Neuronal stem cell (in vitro differentiated cells): ENCODE data around the gene KIFAP3.

Experiments
- DNase-seq: peaks from one replicate; pipeline ENCODE4 v3.0.0-alpha.2; 2013; ENCODE audit warnings: low spot score
- H2AFZ ChIP-seq: one replicate; pipeline ENCODE4 v1.6.1; 2013; ENCODE audit warnings: mild to moderate bottlenecking, low read length, inconsistent platforms
- H2AK5ac ChIP-seq: 2 replicates; pipeline ENCODE4 v1.6.1; 2013; ENCODE audit warnings: low read depth, mild to moderate bottlenecking, inconsistent platforms, low read length, moderate library complexity, mixed read lengths
- H2BK120ac ChIP-seq: 2 replicates; pipeline ENCODE4 v1.6.1; 2013; ENCODE audit warnings: low read depth, mild to moderate bottlenecking, inconsistent platforms, low read length, moderate library complexity, mixed read lengths
- H2BK12ac ChIP-seq: one replicate; pipeline ENCODE4 v1.6.1; 2013; ENCODE audit warnings: low read length, inconsistent platforms
- H2BK15ac ChIP-seq: 2 replicates; pipeline ENCODE4 v1.6.1; 2013; ENCODE audit warnings: mild to moderate bottlenecking, low read length, inconsistent platforms, mixed read lengths
- H2BK5ac ChIP-seq: one replicate; pipeline ENCODE4 v1.6.1; 2013; ENCODE audit warnings: inconsistent platforms, mild to moderate bottlenecking, low read length, moderate library complexity
- H3K14ac ChIP-seq: one replicate; pipeline ENCODE4 v1.6.1; 2013; ENCODE audit warnings: low read length, inconsistent platforms
- H3K18ac ChIP-seq: 2 replicates; pipeline ENCODE4 v1.6.1; 2013; ENCODE audit warnings: low read length, inconsistent platforms
- H3K23ac ChIP-seq: 2 replicates; pipeline ENCODE4 v1.6.1; 2013; ENCODE audit warnings: low read depth, mild to moderate bottlenecking, mixed read lengths, low read length, inconsistent platforms; ENCODE audit not compliant: poor library complexity
- H3K27ac ChIP-seq: replicated peaks from 3 replicates; pipeline ENCODE4 v1.5.1; 2013; ENCODE audit warnings: low read length, inconsistent platforms
- H3K27me3 ChIP-seq, 3 experiments: 2 replicates each; pipeline ENCODE4 v1.6.1; 2013; ENCODE audit warnings: low read length in 3 of 3, mild to moderate bottlenecking in 2 of 3, inconsistent platforms in 1 of 3, low read depth in 1 of 3, mixed read lengths in 1 of 3, moderate library complexity in 1 of 3; ENCODE audit not compliant: control insufficient read depth in 3 of 3, insufficient read depth in 3 of 3
- H3K36me3 ChIP-seq, 2 donors: replicated peaks in 1 of 2; 2 replicates each; pipeline ENCODE4 v1.6.1; 2013; ENCODE audit warnings: low read length in 2 of 2; ENCODE audit not compliant: control insufficient read depth in 2 of 2, insufficient read depth in 2 of 2
- H3K4ac ChIP-seq: 2 replicates; pipeline ENCODE4 v1.6.1; 2013; ENCODE audit warnings: inconsistent platforms, mild to moderate bottlenecking, low read length, moderate library complexity
- H3K4me1 ChIP-seq, 2 donors: 1 replicate in 1 of 2; 2 replicates in 1 of 2; pipeline ENCODE4 v1.6.1; 2013; ENCODE audit warnings: low read length in 2 of 2, low read depth in 1 of 2; ENCODE audit not compliant: control insufficient read depth in 2 of 2, insufficient read depth in 1 of 2
- H3K4me2 ChIP-seq: one replicate; pipeline ENCODE4 v1.6.1; 2013; ENCODE audit warnings: mild to moderate bottlenecking, low read length, inconsistent platforms; ENCODE audit not compliant: insufficient read depth, poor library complexity, severe bottlenecking
- H3K4me3 ChIP-seq, 2 donors: 2 replicates each; pipeline ENCODE4 v1.5.1; 2013; ENCODE audit warnings: low read length in 2 of 2, mild to moderate bottlenecking in 2 of 2, inconsistent platforms in 1 of 2, moderate library complexity in 1 of 2
- H3K79me1 ChIP-seq: one replicate; pipeline ENCODE4 v1.6.1; 2013; ENCODE audit warnings: low read depth, mild to moderate bottlenecking, inconsistent platforms, low read length, moderate library complexity
- H3K9ac ChIP-seq: one replicate; pipeline ENCODE4 v1.6.1; 2013; ENCODE audit warnings: mild to moderate bottlenecking, low read depth, low read length, inconsistent platforms; ENCODE audit not compliant: poor library complexity
- H3K9me3 ChIP-seq, 2 donors: replicated peaks in 1 of 2; 2 replicates each; pipeline versions ENCODE3 to v1.6.1; 2013; ENCODE audit warnings: low read length in 2 of 2, mild to moderate bottlenecking in 2 of 2, inconsistent platforms in 1 of 2, low read depth in 1 of 2, mixed read lengths in 1 of 2, moderate library complexity in 1 of 2; ENCODE audit not compliant: control insufficient read depth in 2 of 2, insufficient read depth in 1 of 2
- H4K8ac ChIP-seq: one replicate; pipeline ENCODE4 v1.6.1; 2013; ENCODE audit warnings: low read depth, mild to moderate bottlenecking, inconsistent platforms, low read length, moderate library complexity
- H4K91ac ChIP-seq: one replicate; pipeline ENCODE4 v1.6.1; 2013; ENCODE audit warnings: low read length, low read depth, mild to moderate bottlenecking, inconsistent platforms; ENCODE audit not compliant: poor library complexity
- WGBS, 2 donors: extraction: QIAGEN DNeasy Blood & Tissue Kit; methylation state at CpG; one replicate each; pipeline ENCODE4 v1.1.7; 2013; ENCODE audit warnings: missing lambda C conversion rate in 2 of 2, mixed read lengths in 1 of 2; ENCODE audit not compliant: insufficient read length in 2 of 2, insufficient replicate concordance in 1 of 2; ENCODE audit errors: extremely low coverage in 2 of 2; 5-methylcytosine and 5-hydroxymethylcytosine counted together

Gene KIFAP3

DNA sequence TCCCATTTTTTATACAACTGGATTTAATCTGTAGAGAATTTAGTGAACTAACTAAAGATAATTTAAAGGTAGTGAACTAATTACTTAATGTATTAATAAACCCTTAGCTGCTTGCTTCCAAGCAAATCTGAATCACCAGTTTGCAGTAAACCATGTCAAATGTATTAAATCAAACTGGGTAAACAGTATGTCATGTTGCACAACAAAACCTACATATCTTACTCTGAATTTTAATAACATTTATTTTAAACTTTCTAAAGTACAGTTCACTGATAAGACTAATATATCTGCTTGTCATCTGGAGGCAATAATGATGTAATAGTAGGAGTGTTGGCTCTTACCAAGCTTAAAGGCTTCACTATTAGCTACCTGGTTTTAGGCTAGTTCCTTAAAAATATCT is 128.3 kb downstream of the KIFAP3 start:
- H2AFZ ChIP-seq, result no peak overlapping the region
- no peak overlapping the region for H2AK5ac ChIP-seq
- no peaks in the 10 kb centered on the region for H3K79me1 ChIP-seq
- H3K36me3 ChIP-seq, result no peaks in the 10 kb centered on the region
- no peak overlapping the region for H3K23ac ChIP-seq
- no peak overlapping the region for H2BK120ac ChIP-seq
- no peak overlapping the region for H3K14ac ChIP-seq
- peaks cover 0 to 7% of the 10 kb centered on the region in 2 donors for H3K4me1 ChIP-seq
- no peak overlapping the region for H3K4ac ChIP-seq
- H3K18ac ChIP-seq, result no peak overlapping the region
- peaks cover 0 to 2% of the 10 kb centered on the region in 2 donors for H3K9me3 ChIP-seq
- no peak overlapping the region for H3K9ac ChIP-seq
- H3K27ac ChIP-seq, result no peak overlapping the region
- H3K4me3 ChIP-seq, result no peak overlapping the region
- no peak for DNase-seq
- H2BK12ac ChIP-seq, result no peak overlapping the region
- no peak overlapping the region for H2BK15ac ChIP-seq
- H4K91ac ChIP-seq, result no peak overlapping the region
- no peak overlapping the region for H3K4me2 ChIP-seq
- no peaks in the 10 kb centered on the region for H3K27me3 ChIP-seq
- H2BK5ac ChIP-seq, result no peak overlapping the region
- H4K8ac ChIP-seq, result no peak overlapping the region

DNA sequence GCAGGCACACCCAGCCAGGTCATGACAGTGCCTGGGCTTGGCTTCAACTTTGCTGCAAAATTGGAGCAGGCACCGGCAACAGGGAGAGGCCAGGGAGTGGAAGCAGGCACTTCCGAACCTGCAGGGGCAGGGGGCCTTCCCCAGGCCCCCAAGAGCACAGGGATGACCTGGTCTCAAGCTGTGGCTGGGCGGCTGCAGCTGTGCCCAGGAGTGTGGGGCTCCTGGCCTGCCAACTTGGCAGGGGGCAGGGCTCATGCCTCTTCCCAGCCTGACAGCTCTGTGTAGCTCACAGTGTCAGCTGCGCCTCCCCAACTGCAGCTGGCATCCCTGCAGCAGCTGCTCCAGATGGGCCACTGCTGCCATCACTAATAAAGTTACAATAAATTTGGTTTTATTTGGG is 129.3 kb downstream of the KIFAP3 start:
- Histone ChIP-seq H3K79me1 (no peaks in the 10 kb centered on the region), H3K4me1 (peaks cover 0 to 7% of the 10 kb centered on the region in 2 donors), H3K4me3 (no peak overlapping the region), H2BK15ac (no peak overlapping the region), H4K8ac (peak overlapping the region; percentile 82), H2BK5ac (no peak overlapping the region), H3K9ac (no peak overlapping the region), H3K27me3 (no peaks in the 10 kb centered on the region), H3K27ac (no peak overlapping the region), H2AFZ (no peak overlapping the region), H3K9me3 (peaks cover 0 to 2% of the 10 kb centered on the region in 2 donors), H3K4ac (no peak overlapping the region), H3K36me3 (no peaks in the 10 kb centered on the region), H2BK12ac (no peak overlapping the region), H3K18ac (peak overlapping the region; percentile 80), H3K23ac (no peak overlapping the region), H2BK120ac (no peak overlapping the region), H2AK5ac (no peak overlapping the region), H4K91ac (no peak overlapping the region), H3K4me2 (no peak overlapping the region), H3K14ac (no peak overlapping the region)
- WGBS, 2 donors, result no CpG with 5 or more reads among the region's 4 CpGs
- DNase-seq, result no peak

DNA sequence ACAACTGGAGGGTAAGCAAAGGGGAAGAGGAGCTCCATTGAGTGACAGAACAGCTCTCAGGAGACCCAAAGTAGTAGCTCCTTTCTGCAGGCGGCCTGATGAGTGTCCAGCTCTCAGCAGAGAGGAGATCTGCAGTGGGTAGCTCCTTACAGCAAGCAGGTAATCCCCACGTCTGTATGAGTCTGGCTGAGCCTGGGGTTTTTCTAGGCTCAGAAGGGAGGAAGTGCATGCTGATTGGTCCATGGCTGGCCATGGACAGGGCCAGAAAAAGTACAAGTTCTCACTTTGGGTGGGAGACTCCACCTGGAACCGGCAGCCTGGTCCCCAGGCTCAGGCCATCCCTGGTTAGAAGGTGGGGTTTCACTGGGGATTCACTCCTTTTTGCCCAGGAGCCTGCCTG is 129.9 kb downstream of the KIFAP3 start:
- no peak overlapping the region for H2AK5ac ChIP-seq
- no peak overlapping the region for H3K18ac ChIP-seq
- H2BK120ac ChIP-seq, result no peak overlapping the region
- H3K9me3 ChIP-seq, result peaks cover 0 to 2% of the 10 kb centered on the region in 2 donors
- H3K9ac ChIP-seq, result no peak overlapping the region
- DNase-seq, result no peak
- H2AFZ ChIP-seq, result no peak overlapping the region
- no peak overlapping the region for H4K91ac ChIP-seq
- no peak overlapping the region for H3K4me3 ChIP-seq
- H3K14ac ChIP-seq, result no peak overlapping the region
- H3K27ac ChIP-seq, result no peak overlapping the region
- no peak overlapping the region for H2BK15ac ChIP-seq
- H3K4me2 ChIP-seq, result no peak overlapping the region
- WGBS, 2 donors, result no CpG with 5 or more reads among the region's 3 CpGs
- no peak overlapping the region for H3K23ac ChIP-seq
- no peaks in the 10 kb centered on the region for H3K36me3 ChIP-seq
- H3K4me1 ChIP-seq, result peaks cover 0 to 7% of the 10 kb centered on the region in 2 donors
- H3K27me3 ChIP-seq, result no peaks in the 10 kb centered on the region
- no peak overlapping the region for H2BK5ac ChIP-seq
- no peaks in the 10 kb centered on the region for H3K79me1 ChIP-seq
- peak overlapping the region; percentile 82 for H4K8ac ChIP-seq
- no peak overlapping the region for H2BK12ac ChIP-seq
- no peak overlapping the region for H3K4ac ChIP-seq

DNA sequence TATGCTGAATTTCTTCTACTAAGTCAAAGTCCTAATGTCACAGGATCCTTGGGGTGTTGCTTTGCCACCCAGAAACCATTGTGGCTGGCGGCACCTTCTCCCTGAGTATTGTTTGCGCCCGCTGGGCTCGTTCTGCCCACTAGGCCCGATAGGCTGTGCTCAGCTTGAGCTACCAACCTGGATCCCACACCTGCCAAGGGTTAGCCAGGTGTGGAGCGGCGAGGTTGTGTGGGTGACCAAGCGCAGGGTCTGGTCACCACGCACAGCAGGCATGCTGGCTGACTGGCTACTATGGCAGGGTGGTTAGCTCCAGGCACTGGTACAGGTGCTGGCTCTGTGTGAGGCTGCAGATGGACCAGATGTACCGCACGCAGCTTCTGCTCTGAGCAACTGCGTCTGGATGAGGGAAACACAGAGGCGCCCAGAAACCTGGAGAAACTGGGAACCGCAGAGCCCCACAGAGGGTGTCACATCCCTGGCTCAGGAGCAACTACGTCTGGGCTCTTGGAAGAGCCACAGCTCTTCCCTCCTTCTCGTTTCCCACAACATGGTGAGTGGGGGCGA is 130.4 kb downstream of the KIFAP3 start:
- Histone ChIP-seq H3K23ac (peak overlapping the region; percentile 60), H3K27ac (no peak overlapping the region), H3K79me1 (no peaks in the 10 kb centered on the region), H3K4me1 (peaks cover 0 to 1% of the 10 kb centered on the region in 2 donors), H3K4me3 (no peak overlapping the region), H2BK5ac (no peak overlapping the region), H3K36me3 (no peaks in the 10 kb centered on the region), H2BK12ac (no peak overlapping the region), H3K9ac (no peak overlapping the region), H2AK5ac (no peak overlapping the region), H3K18ac (peak overlapping the region; percentile 49), H4K8ac (peak overlapping the region; percentile 83), H2BK120ac (no peak overlapping the region), H2BK15ac (no peak overlapping the region), H3K4me2 (no peak overlapping the region), H3K9me3 (peaks cover 0 to 2% of the 10 kb centered on the region in 2 donors), H3K14ac (no peak overlapping the region), H3K4ac (no peak overlapping the region), H4K91ac (no peak overlapping the region), H3K27me3 (no peaks in the 10 kb centered on the region), H2AFZ (no peak overlapping the region)
- no peak for DNase-seq
- no CpG with 5 or more reads among the region's 17 CpGs for WGBS, 2 donors
